H9 (cell line): ENCODE data around the gene GSC2. TPM values are rescaled to one million over a fixed set of nuclear protein-coding genes. Genes with fewer than 3 reads are reported as not detected.

Experiments used
- DNase-seq: peaks from one replicate; pipeline ENCODE4 v3.0.0-alpha.2; 2017
- H2AFZ ChIP-seq: one replicate; pipeline ENCODE4 v1.6.1; 2013; ENCODE audit warnings: mild to moderate bottlenecking, low read length, control low read depth, moderate library complexity
- H2AK5ac ChIP-seq: 2 replicates; pipeline ENCODE4 v1.6.1; 2013; ENCODE audit warnings: low read length, control low read depth, mixed read lengths; ENCODE audit not compliant: insufficient read length
- H2BK120ac ChIP-seq: one replicate; pipeline ENCODE4 v1.6.1; 2013; ENCODE audit warnings: low read depth, mild to moderate bottlenecking, low read length, control low read depth, inconsistent platforms; ENCODE audit not compliant: poor library complexity, severe bottlenecking
- H2BK12ac ChIP-seq: 2 replicates; pipeline ENCODE4 v1.6.1; 2013; ENCODE audit warnings: low read length, control low read depth, mixed read lengths, low read depth; ENCODE audit not compliant: insufficient read length
- H2BK15ac ChIP-seq: 2 replicates; pipeline ENCODE4 v1.6.1; 2013; ENCODE audit warnings: low read depth, low read length, control low read depth
- H2BK20ac ChIP-seq: one replicate; pipeline ENCODE4 v1.6.1; 2013; ENCODE audit warnings: low read depth, mild to moderate bottlenecking, low read length, control low read depth, inconsistent platforms; ENCODE audit not compliant: poor library complexity, severe bottlenecking
- H2BK5ac ChIP-seq: 2 replicates; pipeline ENCODE4 v1.6.1; 2013; ENCODE audit warnings: low read length, control low read depth, mixed read lengths; ENCODE audit not compliant: insufficient read length
- H3K14ac ChIP-seq: 2 replicates; pipeline ENCODE4 v1.6.1; 2013; ENCODE audit warnings: low read length, control low read depth; ENCODE audit not compliant: insufficient read depth
- H3K18ac ChIP-seq: 2 replicates; pipeline ENCODE4 v1.6.1; 2013; ENCODE audit warnings: low read depth, mild to moderate bottlenecking, mixed read lengths, low read length, control low read depth; ENCODE audit not compliant: insufficient read length
- H3K23ac ChIP-seq: 2 replicates; pipeline ENCODE4 v1.6.1; 2013; ENCODE audit warnings: low read length, control low read depth, mixed read lengths, low read depth; ENCODE audit not compliant: insufficient read length
- H3K23me2 ChIP-seq: 2 replicates; pipeline ENCODE4 v1.6.1; 2013; ENCODE audit warnings: low read depth, mild to moderate bottlenecking, mixed read lengths, low read length, control low read depth; ENCODE audit not compliant: insufficient read length, poor library complexity, severe bottlenecking
- H3K27ac ChIP-seq: 2 replicates; pipeline ENCODE4 v1.5.1; 2013; ENCODE audit warnings: low read length, control low read depth, mixed read lengths, low read depth; ENCODE audit not compliant: insufficient read length
- H3K27me3 ChIP-seq: 2 replicates; pipeline ENCODE4 v1.6.1; 2013; ENCODE audit warnings: low read length, control low read depth, inconsistent platforms; ENCODE audit not compliant: insufficient read depth
- H3K4ac ChIP-seq: 2 replicates; pipeline ENCODE4 v1.6.1; 2013; ENCODE audit warnings: low read depth, mild to moderate bottlenecking, control low read depth, inconsistent platforms, low read length, moderate library complexity
- H3K4me1 ChIP-seq: 2 replicates; pipeline ENCODE4 v1.6.1; 2013; ENCODE audit warnings: low read length, control low read depth, inconsistent platforms; ENCODE audit not compliant: insufficient read depth
- H3K4me2 ChIP-seq: 2 replicates; pipeline ENCODE4 v1.6.1; 2013; ENCODE audit warnings: low read length, control low read depth, mixed read lengths; ENCODE audit not compliant: insufficient read length, insufficient read depth
- H3K56ac ChIP-seq: 2 replicates; pipeline ENCODE4 v1.6.1; 2013; ENCODE audit warnings: low read depth, mild to moderate bottlenecking, mixed read lengths, low read length, control low read depth; ENCODE audit not compliant: insufficient read length
- H3K79me1 ChIP-seq: 2 replicates; pipeline ENCODE4 v1.6.1; 2013; ENCODE audit warnings: low read depth, mild to moderate bottlenecking, moderate library complexity, low read length, control low read depth, inconsistent platforms; ENCODE audit not compliant: insufficient read depth, poor library complexity, severe bottlenecking
- H3K79me2 ChIP-seq: 2 replicates; pipeline ENCODE4 v1.6.1; 2013; ENCODE audit warnings: low read length, control low read depth, inconsistent platforms; ENCODE audit not compliant: insufficient read depth
- H3K9ac ChIP-seq: 2 replicates; pipeline ENCODE4 v1.6.1; 2013; ENCODE audit warnings: low read length, control low read depth, mixed read lengths; ENCODE audit not compliant: insufficient read length; ENCODE audit errors: extremely low read depth
- H3K9me3 ChIP-seq: one replicate; pipeline ENCODE4 v1.6.1; 2013; ENCODE audit warnings: low read depth, low read length, inconsistent platforms; ENCODE audit not compliant: control insufficient read depth
- H3T11ph ChIP-seq: one replicate; pipeline ENCODE4 v1.6.1; 2013; ENCODE audit warnings: mild to moderate bottlenecking, low read length, control low read depth, inconsistent platforms
- H4K20me1 ChIP-seq: one replicate; pipeline ENCODE4 v1.6.1; 2013; ENCODE audit not compliant: control insufficient read depth, insufficient read length, insufficient read depth
- H4K5ac ChIP-seq: 2 replicates; pipeline ENCODE4 v1.6.1; 2013; ENCODE audit warnings: low read depth, mild to moderate bottlenecking, mixed read lengths, low read length, control low read depth; ENCODE audit not compliant: insufficient read length
- H4K8ac ChIP-seq: replicated peaks from 2 replicates; pipeline ENCODE4 v1.6.1; 2013; ENCODE audit warnings: low read length, control low read depth, mixed read lengths, low read depth; ENCODE audit not compliant: insufficient read length
- H4K91ac ChIP-seq: 2 replicates; pipeline ENCODE4 v1.6.1; 2013; ENCODE audit warnings: low read depth, mild to moderate bottlenecking, moderate library complexity, mixed read lengths, low read length, control low read depth; ENCODE audit not compliant: insufficient read length
- H3K27ac Mint-ChIP-seq, 3 experiments: 2 replicates in 2 of 3; 3 replicates in 1 of 3; pipeline ENCODE4 v1.8.0; 2020 to 2021; ENCODE audit warnings: mixed read lengths in 3 of 3, mild to moderate bottlenecking in 1 of 3, moderate library complexity in 1 of 3
- H3K27me3 Mint-ChIP-seq: 2 replicates; pipeline ENCODE4 v1.8.0; 2021; ENCODE audit warnings: low read depth, mild to moderate bottlenecking, moderate library complexity, mixed read lengths
- H3K36me3 Mint-ChIP-seq, 3 experiments: 2 replicates in 2 of 3; 3 replicates in 1 of 3; pipeline ENCODE4 v1.8.0; 2020 to 2021; ENCODE audit warnings: low read depth in 3 of 3, mixed read lengths in 3 of 3; ENCODE audit not compliant: insufficient read depth in 1 of 3
- H3K4me1 Mint-ChIP-seq, 2 experiments: 2 replicates each; pipeline ENCODE4 v1.8.0; 2020; ENCODE audit warnings: mixed read lengths in 2 of 2
- H3K4me3 Mint-ChIP-seq, 2 experiments: 2 replicates in 1 of 2; 3 replicates in 1 of 2; pipeline ENCODE4 v1.8.0; 2020 to 2021; ENCODE audit warnings: mild to moderate bottlenecking in 2 of 2, mixed read lengths in 2 of 2, moderate library complexity in 1 of 2
- H3K9me3 Mint-ChIP-seq, 2 experiments: 2 replicates in 1 of 2; 3 replicates in 1 of 2; pipeline ENCODE4 v1.8.0; 2020; ENCODE audit warnings: mild to moderate bottlenecking in 2 of 2, mixed read lengths in 2 of 2, moderate library complexity in 1 of 2
- CTCF ChIP-seq: fragments of 200-600 bp; sonication (generic); conservative IDR thresholded peaks from 3 replicates; pipeline ENCODE4 v1.8.0; 2021; ENCODE audit warnings: antibody characterized with exemption, mild to moderate bottlenecking
- WGBS: extraction: QIAGEN DNeasy Blood & Tissue Kit; methylation state at CpG from one replicate; pipeline ENCODE4 v1.1.7; 2013; ENCODE audit warnings: missing lambda C conversion rate, low lambda C conversion rate, mixed read lengths; ENCODE audit not compliant: insufficient read length; ENCODE audit errors: extremely low coverage; 5-methylcytosine and 5-hydroxymethylcytosine counted together
- total RNA-seq: library from RNA; stranded (reverse); gene quantifications from 2 replicates; pipeline ENCODE4 v1.2.1, GENCODE V29; 2021

GSC2 gene
- total RNA-seq, 1 experiment from 2014 or later: 0.22 TPM

GRCh38 chr22:19146215-19146968, 3.7 kb downstream of the GSC2 start:
- Histone ChIP-seq H3K4me1 (no peaks in the 10 kb centered on the region), H4K91ac (no peak overlapping the region), H3K79me1 (no peaks in the 10 kb centered on the region), H4K8ac (no peak overlapping the region), H3K23me2 (peaks cover 8% of the 10 kb centered on the region), H3K9ac (no peak overlapping the region), H3K27ac (no peak overlapping the region), H2BK15ac (no peak overlapping the region), H3K79me2 (peaks cover 3% of the 10 kb centered on the region; the same call in 1 of the 2 replicates), H2BK120ac (no peak overlapping the region), H3T11ph (no peak overlapping the region), H3K14ac (no peak overlapping the region), H3K27me3 (peaks cover 36% of the 10 kb centered on the region), H3K4ac (no peak overlapping the region), H2BK12ac (no peak overlapping the region), H3K9me3 (no peaks in the 10 kb centered on the region), H3K4me2 (no peak overlapping the region), H4K20me1 (no peaks in the 10 kb centered on the region), H3K18ac (no peak overlapping the region), H2BK5ac (no peak overlapping the region), H2AFZ (no peak overlapping the region), H3K56ac (no peak overlapping the region), H3K23ac (no peak overlapping the region), H2AK5ac (no peak overlapping the region), H4K5ac (no peak overlapping the region), H2BK20ac (no peak overlapping the region)
- 0 out of 7 replicates have a peak overlapping the region, but pooled peaks of 1 of the 3 experiments have one; percentile 6 for H3K27ac Mint-ChIP-seq
- H3K27me3 Mint-ChIP-seq: peaks cover 47% of the 10 kb centered on the region
- H3K4me1 Mint-ChIP-seq: peaks cover 17 to 29% of the 10 kb centered on the region in 2 experiments
- H3K36me3 Mint-ChIP-seq: peaks cover 7 to 16% (median 12%) of the 10 kb centered on the region in 3 experiments
- peaks cover 6% of the 10 kb centered on the region in 2 experiments for H3K9me3 Mint-ChIP-seq
- no peak overlapping the region for H3K4me3 Mint-ChIP-seq
- DNase-seq: no peak
- TF ChIP-seq CTCF: peak; percentile 32; the same call in 2 of the 3 replicates
- no CpG with 5 or more reads among the region's 11 CpGs for WGBS
